ENCODE measurements around the gene GULP1.

Gene GULP1

DNA sequence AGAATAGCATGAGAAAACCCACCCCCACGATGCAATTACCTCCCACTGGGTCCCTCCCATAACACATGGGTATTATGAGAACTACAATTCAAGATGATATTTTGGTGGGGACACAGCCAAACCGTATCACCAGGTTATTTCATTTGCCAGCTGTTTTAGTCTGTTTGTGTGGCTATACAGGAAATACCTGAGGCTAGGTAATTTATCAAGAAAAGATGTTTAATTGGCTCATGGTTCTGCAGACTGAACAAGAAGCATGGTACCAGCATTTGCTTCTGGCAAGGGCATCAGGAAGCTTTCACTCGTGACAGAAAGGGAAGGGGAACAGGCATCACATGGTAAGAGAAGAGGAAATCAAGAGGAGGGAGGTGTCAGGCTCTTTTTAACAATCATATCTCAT lies 329.2 kb downstream of the GULP1 start:
- ATAC-seq (ENCODE audit: low read depth) = no peak
- H3K4me1 ChIP-seq (ENCODE audit: insufficient read depth, poor library complexity, severe bottlenecking) = no peaks in the 10 kb centered on the region
- H3K27me3 ChIP-seq (ENCODE audit: insufficient read depth, poor library complexity, severe bottlenecking) = no peaks in the 10 kb centered on the region
- H3K36me3 ChIP-seq (ENCODE audit: low read depth) = no peaks in the 10 kb centered on the region
- TF ChIP-seq, protein P1, sequence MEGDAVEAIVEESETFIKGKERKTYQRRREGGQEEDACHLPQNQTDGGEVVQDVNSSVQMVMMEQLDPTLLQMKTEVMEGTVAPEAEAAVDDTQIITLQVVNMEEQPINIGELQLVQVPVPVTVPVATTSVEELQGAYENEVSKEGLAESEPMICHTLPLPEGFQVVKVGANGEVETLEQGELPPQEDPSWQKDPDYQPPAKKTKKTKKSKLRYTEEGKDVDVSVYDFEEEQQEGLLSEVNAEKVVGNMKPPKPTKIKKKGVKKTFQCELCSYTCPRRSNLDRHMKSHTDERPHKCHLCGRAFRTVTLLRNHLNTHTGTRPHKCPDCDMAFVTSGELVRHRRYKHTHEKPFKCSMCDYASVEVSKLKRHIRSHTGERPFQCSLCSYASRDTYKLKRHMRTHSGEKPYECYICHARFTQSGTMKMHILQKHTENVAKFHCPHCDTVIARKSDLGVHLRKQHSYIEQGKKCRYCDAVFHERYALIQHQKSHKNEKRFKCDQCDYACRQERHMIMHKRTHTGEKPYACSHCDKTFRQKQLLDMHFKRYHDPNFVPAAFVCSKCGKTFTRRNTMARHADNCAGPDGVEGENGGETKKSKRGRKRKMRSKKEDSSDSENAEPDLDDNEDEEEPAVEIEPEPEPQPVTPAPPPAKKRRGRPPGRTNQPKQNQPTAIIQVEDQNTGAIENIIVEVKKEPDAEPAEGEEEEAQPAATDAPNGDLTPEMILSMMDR (IDR thresholded peaks at IDR 0.05; ENCODE audit: poor library complexity, severe bottlenecking) = no peak
- no peak for DNase-seq (ENCODE audit: low spot score)
- no peaks in the 10 kb centered on the region for H3K9me3 ChIP-seq (ENCODE audit: severe bottlenecking)
- no peak overlapping the region for H3K4me3 ChIP-seq (ENCODE audit: severe bottlenecking)
- H3K27ac ChIP-seq (ENCODE audit: poor library complexity, severe bottlenecking) = no peak overlapping the region

DNA sequence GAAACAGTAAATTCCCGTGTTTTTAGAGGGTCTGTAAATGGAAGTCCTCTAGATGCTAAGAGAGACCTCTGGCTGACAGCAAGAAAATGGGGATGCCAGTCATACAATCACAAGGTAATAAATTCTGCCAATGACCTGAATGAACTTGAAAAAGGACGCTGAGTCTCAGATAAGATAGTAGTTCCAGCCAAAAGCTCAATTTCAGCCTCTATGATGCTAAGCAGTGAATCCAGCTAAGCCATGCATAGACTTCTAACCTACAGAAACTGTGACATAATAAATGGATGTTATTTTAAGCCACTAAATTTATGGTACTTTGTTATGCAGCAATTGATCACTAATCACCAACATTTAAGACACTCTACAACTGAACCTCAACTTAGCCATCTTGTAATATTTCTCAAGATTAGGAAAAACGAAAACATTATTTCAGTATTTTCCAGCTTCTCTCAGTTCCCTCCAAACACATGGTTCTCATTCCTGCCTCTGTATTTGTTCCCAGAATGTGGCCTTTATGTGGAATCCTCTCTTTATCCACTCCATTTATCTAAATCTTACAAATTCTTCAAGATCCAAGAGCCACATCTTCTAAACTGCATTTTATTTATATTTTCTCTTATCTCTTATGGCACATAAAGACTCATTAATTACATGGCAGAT lies 331.1 kb downstream of the GULP1 start:
- ATAC-seq (ENCODE audit: low read depth) = no peak
- Histone ChIP-seq H3K4me1 (ENCODE audit: insufficient read depth, poor library complexity, severe bottlenecking) (no peaks in the 10 kb centered on the region), H3K4me3 (ENCODE audit: severe bottlenecking) (no peak overlapping the region), H3K27me3 (ENCODE audit: insufficient read depth, poor library complexity, severe bottlenecking) (no peaks in the 10 kb centered on the region), H3K27ac (ENCODE audit: poor library complexity, severe bottlenecking) (no peak overlapping the region), H3K9me3 (ENCODE audit: severe bottlenecking) (no peaks in the 10 kb centered on the region), H3K36me3 (ENCODE audit: low read depth) (no peaks in the 10 kb centered on the region)
- DNase-seq (ENCODE audit: low spot score) = no peak
- TF ChIP-seq, protein P1 (IDR thresholded peaks at IDR 0.05; ENCODE audit: poor library complexity, severe bottlenecking) = no peak

DNA sequence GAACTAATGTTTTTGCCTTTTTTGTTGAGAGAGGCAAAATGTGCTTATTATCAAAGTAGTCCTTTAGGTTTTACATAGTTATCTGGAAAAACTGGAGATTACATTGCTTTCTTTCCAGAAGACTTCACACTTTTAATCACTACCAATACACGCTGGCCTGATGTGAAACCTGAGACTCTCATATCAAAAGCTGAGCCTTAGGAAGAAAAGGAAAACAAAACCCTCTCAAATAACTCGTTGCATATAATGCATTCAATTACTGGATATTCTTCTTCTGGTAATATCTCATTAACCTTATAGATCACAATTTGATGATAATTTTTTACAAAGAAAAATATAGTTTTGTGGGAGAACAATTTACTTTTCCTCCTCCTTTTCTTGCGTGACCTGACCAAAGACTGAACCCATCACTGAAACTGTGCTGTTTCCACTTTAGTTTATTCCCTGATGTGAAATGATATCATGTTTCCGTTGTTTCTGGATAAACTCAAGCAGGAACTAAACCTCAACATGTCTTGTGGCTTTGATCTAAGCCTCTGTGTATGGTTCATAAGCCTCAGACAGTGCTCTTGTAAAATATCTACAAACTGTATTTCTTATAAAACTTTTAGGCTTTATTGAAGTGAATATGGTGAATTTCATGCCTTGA lies 332.4 kb downstream of the GULP1 start:
- H3K36me3 ChIP-seq (ENCODE audit: low read depth) = no peaks in the 10 kb centered on the region
- ATAC-seq (ENCODE audit: low read depth) (no peak), DNase-seq (ENCODE audit: low spot score) (no peak)
- H3K27ac ChIP-seq (ENCODE audit: poor library complexity, severe bottlenecking) = no peak overlapping the region
- H3K4me3 ChIP-seq (ENCODE audit: severe bottlenecking) = no peak overlapping the region
- no peaks in the 10 kb centered on the region for H3K27me3 ChIP-seq (ENCODE audit: insufficient read depth, poor library complexity, severe bottlenecking)
- H3K4me1 ChIP-seq (ENCODE audit: insufficient read depth, poor library complexity, severe bottlenecking) = no peaks in the 10 kb centered on the region
- TF ChIP-seq, protein P1 (IDR thresholded peaks at IDR 0.05; ENCODE audit: poor library complexity, severe bottlenecking) = no peak
- H3K9me3 ChIP-seq (ENCODE audit: severe bottlenecking) = no peaks in the 10 kb centered on the region

DNA sequence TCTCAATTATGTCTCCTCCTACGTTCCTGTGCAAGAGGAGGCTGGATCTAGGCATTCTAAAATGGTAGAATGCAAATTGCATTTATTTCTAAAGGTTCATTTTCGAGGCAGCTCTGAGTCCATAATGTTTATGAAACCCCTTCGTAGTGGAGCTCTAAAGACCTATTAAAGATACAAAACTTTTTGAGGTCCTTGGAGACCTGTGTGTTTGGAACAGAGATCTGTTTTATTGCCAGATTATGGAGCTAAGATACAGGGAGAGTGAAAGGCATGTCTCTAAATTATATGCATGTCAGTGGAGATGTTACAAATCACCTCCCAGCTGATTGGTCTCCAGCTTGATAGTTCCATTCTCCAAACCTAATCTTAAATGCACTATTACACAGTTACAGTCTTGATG lies 335.8 kb downstream of the GULP1 start:
- no peak overlapping the region for H3K4me3 ChIP-seq (ENCODE audit: severe bottlenecking)
- TF ChIP-seq, protein P1 (IDR thresholded peaks at IDR 0.05; ENCODE audit: poor library complexity, severe bottlenecking) = no peak
- H3K4me1 ChIP-seq (ENCODE audit: insufficient read depth, poor library complexity, severe bottlenecking) = no peaks in the 10 kb centered on the region
- H3K27me3 ChIP-seq (ENCODE audit: insufficient read depth, poor library complexity, severe bottlenecking) = no peaks in the 10 kb centered on the region
- DNase-seq (ENCODE audit: low spot score) = no peak
- no peaks in the 10 kb centered on the region for H3K36me3 ChIP-seq (ENCODE audit: low read depth)
- no peak for ATAC-seq (ENCODE audit: low read depth)
- no peaks in the 10 kb centered on the region for H3K9me3 ChIP-seq (ENCODE audit: severe bottlenecking)
- no peak overlapping the region for H3K27ac ChIP-seq (ENCODE audit: poor library complexity, severe bottlenecking)

Measured in RWPE2 (cell line).